Measurements from ENCODE around the gene AGO4. TPM values are rescaled to one million over a fixed set of nuclear protein-coding genes. Genes with fewer than 3 reads are reported as not detected.
A peak's percentile ranks its signal among the peaks of the same experiment; 100 is the strongest.

AGO4 gene
- total and polyA plus RNA-seq, 2 of the 8 experiments (the other 6 are each of a cell fraction or from before 2014, with no cell fraction given): 5.5 to 7.7 TPM

DNA sequence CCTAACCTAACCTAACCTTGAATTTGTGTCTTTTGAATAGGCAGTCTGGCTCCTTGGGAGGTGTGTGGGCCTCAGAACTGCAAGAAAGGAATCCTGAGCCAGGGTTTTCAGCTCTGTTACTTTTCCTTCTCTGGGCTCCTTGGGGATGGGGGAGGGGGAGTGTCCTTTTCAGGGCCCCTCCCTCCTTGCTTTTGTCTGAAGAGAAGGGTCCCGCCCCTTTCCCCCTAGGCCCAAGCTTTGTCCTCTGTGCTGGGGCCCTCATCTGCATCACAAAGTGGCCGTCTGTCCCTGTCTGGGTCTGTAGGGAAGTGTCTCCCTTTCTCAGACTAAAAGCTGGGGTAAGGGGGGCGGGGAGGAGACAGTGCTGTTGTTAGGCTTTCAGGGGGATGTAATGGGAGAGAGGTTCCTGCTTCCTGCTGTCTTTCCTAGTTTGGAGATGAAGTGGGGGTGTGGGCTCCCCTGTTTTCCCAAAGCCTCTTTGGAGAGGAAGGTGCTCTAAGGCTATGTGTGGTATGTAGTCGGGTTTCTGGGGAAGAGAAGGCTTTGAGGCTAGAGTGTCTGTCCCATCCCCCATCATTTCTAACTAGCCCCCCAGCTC lies 78.2 kb downstream of the AGO4 start (continued):
- TF ChIP-seq CBX8 (IDR thresholded peaks at IDR 0.05; ENCODE audit: borderline replicate concordance, low read depth, low read length): no peak
- TF ChIP-seq NRF1 (IDR thresholded peaks at IDR 0.05; ENCODE audit: low read depth, low read length): no peak
- peak; percentile 80 for TF ChIP-seq ASH2L (IDR thresholded peaks at IDR 0.05; ENCODE audit: low read length)
- TF ChIP-seq CHD1 (IDR thresholded peaks at IDR 0.05; ENCODE audit: low read depth, low read length): no peak
- TF ChIP-seq, protein P1, sequence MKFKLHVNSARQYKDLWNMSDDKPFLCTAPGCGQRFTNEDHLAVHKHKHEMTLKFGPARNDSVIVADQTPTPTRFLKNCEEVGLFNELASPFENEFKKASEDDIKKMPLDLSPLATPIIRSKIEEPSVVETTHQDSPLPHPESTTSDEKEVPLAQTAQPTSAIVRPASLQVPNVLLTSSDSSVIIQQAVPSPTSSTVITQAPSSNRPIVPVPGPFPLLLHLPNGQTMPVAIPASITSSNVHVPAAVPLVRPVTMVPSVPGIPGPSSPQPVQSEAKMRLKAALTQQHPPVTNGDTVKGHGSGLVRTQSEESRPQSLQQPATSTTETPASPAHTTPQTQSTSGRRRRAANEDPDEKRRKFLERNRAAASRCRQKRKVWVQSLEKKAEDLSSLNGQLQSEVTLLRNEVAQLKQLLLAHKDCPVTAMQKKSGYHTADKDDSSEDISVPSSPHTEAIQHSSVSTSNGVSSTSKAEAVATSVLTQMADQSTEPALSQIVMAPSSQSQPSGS (IDR thresholded peaks at IDR 0.05; ENCODE audit: low read length): no peak
- TF ChIP-seq CHD2 (IDR thresholded peaks at IDR 0.05; ENCODE audit: low read length): no peak
- no peak for TF ChIP-seq TAF1 (IDR thresholded peaks at IDR 0.05; ENCODE audit: low read depth, low read length)
- TF ChIP-seq CTBP2 (IDR thresholded peaks at IDR 0.05; ENCODE audit: borderline replicate concordance, insufficient read depth, insufficient read length, low read length): no peak
- TF ChIP-seq POU5F1 (IDR thresholded peaks at IDR 0.05; ENCODE audit: low read depth, low read length): peak; percentile 94
- TF ChIP-seq JUND (IDR thresholded peaks at IDR 0.05; ENCODE audit: low read length): no peak
- no peak for TF ChIP-seq SIX5 (IDR thresholded peaks at IDR 0.05; ENCODE audit: low read depth, low read length)
- no peak for TF ChIP-seq SIRT6 (IDR thresholded peaks at IDR 0.05; ENCODE audit: low read length)

Measured in H1 (cell line).